Erythroblast (primary cell): ENCODE results near the gene CYP1A2.
A peak's percentile ranks its signal among the peaks of the same experiment; 100 is the strongest.

Source experiments
- DNase-seq, 2 experiments: peaks; one replicate each; lab custom pipeline; 2025; lab: John Stamatoyannopoulos, UW
- GATA1 ChIP-seq: IDR thresholded peaks from 2 replicates; pipeline ENCODE4 v1.6.1; 2011; ENCODE audit warnings: low read depth, mild to moderate bottlenecking, control low read depth, low read length, moderate library complexity
- POLR2A ChIP-seq: IDR thresholded peaks from 2 replicates; pipeline ENCODE4 v1.6.1; 2011; ENCODE audit warnings: mild to moderate bottlenecking, low read length

The CYP1A2 gene

GRCh38 chr15:74776821-74777768 lies 28.4 kb downstream of the CYP1A2 start:
- peak; percentile 42 to 48 for DNase-seq
- TF ChIP-seq POLR2A, result no peak

GRCh38 chr15:74777769-74778598 lies 29.3 kb downstream of the CYP1A2 start:
- no peak for TF ChIP-seq POLR2A
- TF ChIP-seq GATA1, result no peak
- DNase-seq, result no peak

GRCh38 chr15:74778599-74778970 lies 29.9 kb downstream of the CYP1A2 start:
- DNase-seq, result no peak
- no peak for TF ChIP-seq POLR2A
- no peak for TF ChIP-seq GATA1

GRCh38 chr15:74779162-74779648 lies 30.6 kb downstream of the CYP1A2 start:
- TF ChIP-seq GATA1 (no peak), POLR2A (no peak)
- no peak for DNase-seq

GRCh38 chr15:74780523-74781430 lies 32.1 kb downstream of the CYP1A2 start:
- TF ChIP-seq POLR2A (no peak), GATA1 (no peak)
- peak; percentile 35 to 54 for DNase-seq

GRCh38 chr15:74781431-74782258 lies 33.0 kb downstream of the CYP1A2 start, which contains the start of gene CSK:
Gene CSK (plus strand): TSS chr15:74782080. CDS start chr15:74798298, 16,218 bp downstream.
- DNase-seq, result peak; percentile 80 to 91
- TF ChIP-seq GATA1 (no peak), POLR2A (no peak)

GRCh38 chr15:74782259-74783071 lies 33.8 kb downstream of the CYP1A2 start:
- peak; percentile 62 to 78 for DNase-seq
- TF ChIP-seq POLR2A (no peak), GATA1 (no peak)

- peak; percentile 54 to 57 for DNase-seq
Measured at GRCh38 chr15:74783072-74783807, 34.6 kb downstream of the CYP1A2 start.

GRCh38 chr15:74783808-74784175 lies 35.1 kb downstream of the CYP1A2 start:
- DNase-seq, result no peak
- TF ChIP-seq GATA1, result no peak
- TF ChIP-seq POLR2A, result no peak

More at GRCh38 chr15:74783072-74783807, 34.6 kb downstream of the CYP1A2 start:
- TF ChIP-seq POLR2A (no peak), GATA1 (no peak)

- TF ChIP-seq POLR2A (no peak), GATA1 (no peak)
- no peak for DNase-seq
Measured at GRCh38 chr15:74784426-74785193, 36.0 kb downstream of the CYP1A2 start.
